ENCODE results near the gene SORCS3.

DNA sequence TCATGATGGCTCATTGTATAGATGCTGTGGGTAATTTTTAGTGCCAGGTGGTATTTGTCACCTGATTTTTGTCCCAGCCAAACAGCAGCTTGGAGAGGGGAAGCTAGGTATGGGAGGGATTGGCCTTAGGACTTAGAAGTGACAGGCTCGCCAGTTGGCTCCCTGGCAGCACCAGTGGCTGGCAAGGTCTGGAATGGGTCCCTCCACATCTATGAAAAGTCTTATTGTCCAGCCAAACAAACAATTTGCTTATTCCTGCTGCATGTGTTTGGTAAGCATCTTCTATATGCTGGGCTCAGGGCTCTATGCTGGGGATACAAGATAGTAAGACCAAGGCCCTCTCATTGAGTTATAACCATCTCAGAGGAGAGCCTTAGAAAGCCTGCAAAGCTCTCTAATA, 42.5 kb downstream of the SORCS3 start:
- no peak for TF ChIP-seq POLR2A (IDR thresholded peaks at IDR 0.05)
- TF ChIP-seq, protein P1, sequence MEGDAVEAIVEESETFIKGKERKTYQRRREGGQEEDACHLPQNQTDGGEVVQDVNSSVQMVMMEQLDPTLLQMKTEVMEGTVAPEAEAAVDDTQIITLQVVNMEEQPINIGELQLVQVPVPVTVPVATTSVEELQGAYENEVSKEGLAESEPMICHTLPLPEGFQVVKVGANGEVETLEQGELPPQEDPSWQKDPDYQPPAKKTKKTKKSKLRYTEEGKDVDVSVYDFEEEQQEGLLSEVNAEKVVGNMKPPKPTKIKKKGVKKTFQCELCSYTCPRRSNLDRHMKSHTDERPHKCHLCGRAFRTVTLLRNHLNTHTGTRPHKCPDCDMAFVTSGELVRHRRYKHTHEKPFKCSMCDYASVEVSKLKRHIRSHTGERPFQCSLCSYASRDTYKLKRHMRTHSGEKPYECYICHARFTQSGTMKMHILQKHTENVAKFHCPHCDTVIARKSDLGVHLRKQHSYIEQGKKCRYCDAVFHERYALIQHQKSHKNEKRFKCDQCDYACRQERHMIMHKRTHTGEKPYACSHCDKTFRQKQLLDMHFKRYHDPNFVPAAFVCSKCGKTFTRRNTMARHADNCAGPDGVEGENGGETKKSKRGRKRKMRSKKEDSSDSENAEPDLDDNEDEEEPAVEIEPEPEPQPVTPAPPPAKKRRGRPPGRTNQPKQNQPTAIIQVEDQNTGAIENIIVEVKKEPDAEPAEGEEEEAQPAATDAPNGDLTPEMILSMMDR (IDR thresholded peaks at IDR 0.05 in 4 of 5, conservative IDR thresholded peaks at IDR 0.05 in 1 of 5), result no peak
